KMS-11 (cell line): ENCODE results near the gene RASSF3.

ENCODE experiments used
- H2AFZ ChIP-seq: fragments of 200-600 bp; sonication (generic); 2 replicates; pipeline ENCODE4 v1.6.1; 2016; ENCODE audit warnings: antibody characterized with exemption, mixed run types, low read depth
- H3K27ac ChIP-seq: fragments of 200-600 bp; sonication (generic); 2 replicates; pipeline ENCODE4 v1.6.1; 2016; ENCODE audit warnings: mild to moderate bottlenecking, mixed run types
- H3K27me3 ChIP-seq: fragments of 200-600 bp; sonication (generic); 2 replicates; pipeline ENCODE4 v1.6.1; 2017; ENCODE audit warnings: mild to moderate bottlenecking, low read depth, mixed run types, moderate library complexity; ENCODE audit not compliant: insufficient read depth
- H3K36me3 ChIP-seq: fragments of 200-600 bp; sonication (generic); 2 replicates; pipeline ENCODE4 v1.6.1; 2017; ENCODE audit warnings: mild to moderate bottlenecking, mixed run types; ENCODE audit not compliant: insufficient read depth
- H3K4me1 ChIP-seq: fragments of 200-600 bp; sonication (generic); 2 replicates; pipeline ENCODE4 v1.6.1; 2016; ENCODE audit warnings: mild to moderate bottlenecking, low read depth, mixed run types; ENCODE audit not compliant: poor library complexity, severe bottlenecking
- H3K4me2 ChIP-seq: fragments of 200-600 bp; sonication (generic); 2 replicates; pipeline ENCODE4 v1.7.0; 2016; ENCODE audit warnings: mild to moderate bottlenecking, mixed run types
- H3K4me3 ChIP-seq: fragments of 200-600 bp; sonication (generic); IDR thresholded peaks from 2 replicates; pipeline ENCODE4 v1.6.1; 2017; ENCODE audit warnings: low read depth, low read length, mixed read lengths; ENCODE audit not compliant: insufficient read depth
- H3K79me2 ChIP-seq: fragments of 200-600 bp; sonication (generic); 2 replicates; pipeline ENCODE4 v1.6.1; 2016; ENCODE audit warnings: low read depth, mixed run types; ENCODE audit not compliant: insufficient read depth
- H3K9ac ChIP-seq: fragments of 200-600 bp; sonication (generic); 2 replicates; pipeline ENCODE4 v1.6.1; 2016; ENCODE audit warnings: mild to moderate bottlenecking, mixed run types
- H4K20me1 ChIP-seq: fragments of 200-600 bp; sonication (generic); 2 replicates; pipeline ENCODE4 v1.6.1; 2016; ENCODE audit warnings: mild to moderate bottlenecking, mixed run types; ENCODE audit not compliant: insufficient read depth
- CTCF ChIP-seq: fragments of 200-600 bp; sonication (generic); conservative IDR thresholded peaks from 2 replicates; pipeline ENCODE4 v1.6.1; 2017; ENCODE audit warnings: low read depth, mild to moderate bottlenecking, antibody characterized with exemption, low read length, moderate library complexity, mixed read lengths

Gene RASSF3

GRCh38 chr12:64656429-64656828, 46.1 kb downstream of the RASSF3 start:
- no peak for TF ChIP-seq CTCF
- Histone ChIP-seq H3K27ac (no peak overlapping the region), H4K20me1 (no peaks in the 10 kb centered on the region), H3K4me1 (peaks cover 38% of the 10 kb centered on the region), H3K4me3 (no peak overlapping the region), H3K4me2 (no peak overlapping the region), H3K27me3 (no peaks in the 10 kb centered on the region), H3K79me2 (peaks cover 44% of the 10 kb centered on the region; the same call in 1 of the 2 replicates), H3K9ac (no peak overlapping the region), H2AFZ (no peak overlapping the region), H3K36me3 (no peaks in the 10 kb centered on the region)

- Histone ChIP-seq H3K4me3 (no peak overlapping the region), H3K4me2 (no peak overlapping the region), H2AFZ (no peak overlapping the region), H3K27me3 (no peaks in the 10 kb centered on the region), H3K27ac (no peak overlapping the region), H3K36me3 (no peaks in the 10 kb centered on the region), H3K4me1 (peaks cover 35% of the 10 kb centered on the region), H3K9ac (no peak overlapping the region), H3K79me2 (peaks cover 29% of the 10 kb centered on the region; the same call in 1 of the 2 replicates), H4K20me1 (no peaks in the 10 kb centered on the region)
- no peak for TF ChIP-seq CTCF
Observed at GRCh38 chr12:64658892-64659481, 48.7 kb downstream of the RASSF3 start.

GRCh38 chr12:64660237-64661018, 50.1 kb downstream of the RASSF3 start:
- H3K79me2 ChIP-seq, result peaks cover 34% of the 10 kb centered on the region
- peaks cover 50% of the 10 kb centered on the region for H3K4me1 ChIP-seq
- no peak overlapping the region for H3K4me3 ChIP-seq
- no peaks in the 10 kb centered on the region for H3K27me3 ChIP-seq
- no peak overlapping the region for H3K4me2 ChIP-seq
- no peak overlapping the region for H3K27ac ChIP-seq
- H3K36me3 ChIP-seq, result no peaks in the 10 kb centered on the region
- H4K20me1 ChIP-seq, result no peaks in the 10 kb centered on the region
- H3K9ac ChIP-seq, result no peak overlapping the region
- TF ChIP-seq CTCF, result no peak
- no peak overlapping the region for H2AFZ ChIP-seq

- Histone ChIP-seq H4K20me1 (no peaks in the 10 kb centered on the region), H3K27ac (no peak overlapping the region), H3K4me1 (peaks cover 64% of the 10 kb centered on the region), H3K27me3 (no peaks in the 10 kb centered on the region), H3K79me2 (peaks cover 45% of the 10 kb centered on the region), H3K9ac (no peak overlapping the region), H2AFZ (no peak overlapping the region), H3K36me3 (no peaks in the 10 kb centered on the region), H3K4me3 (no peak overlapping the region), H3K4me2 (no peak overlapping the region)
- TF ChIP-seq CTCF, result no peak
Observed at GRCh38 chr12:64663015-64663414, 52.7 kb downstream of the RASSF3 start.
